Neural cell (in vitro differentiated cells): Measurements from ENCODE around the gene TMEM52B. TPM values are rescaled to one million over a fixed set of nuclear protein-coding genes. Genes with fewer than 3 reads are reported as not detected.

Experiments used
- H2AFZ ChIP-seq: fragments of 200-600, 300-800 bp; sonication (generic), shearing (Covaris generic); 2 replicates; pipeline ENCODE4 v1.6.0; 2014; ENCODE audit warnings: low read depth, mild to moderate bottlenecking, antibody characterized with exemption, low read length, moderate library complexity
- H3F3A ChIP-seq: fragments of 200-600 bp; shearing (Covaris generic); 2 replicates; pipeline ENCODE4 v1.6.1; 2016; ENCODE audit warnings: mild to moderate bottlenecking, moderate library complexity, mixed read lengths, antibody characterized with exemption, low read length; ENCODE audit not compliant: insufficient read depth, poor library complexity, severe bottlenecking
- H3K27ac ChIP-seq: fragments of 200-600, 300-800 bp; sonication (generic), shearing (Covaris generic); 2 replicates; pipeline ENCODE4 v1.5.1; 2014; ENCODE audit warnings: mild to moderate bottlenecking, low read length, moderate library complexity
- H3K27me3 ChIP-seq: fragments of 300-800, 200-600 bp; sonication (generic), shearing (Covaris generic); 2 replicates; pipeline ENCODE4 v1.6.0; 2014; ENCODE audit warnings: mild to moderate bottlenecking, low read depth, low read length, moderate library complexity; ENCODE audit not compliant: insufficient read depth
- H3K36me3 ChIP-seq: fragments of 300-800, 200-600 bp; sonication (generic), shearing (Covaris generic); 2 replicates; pipeline ENCODE4 v1.5.1; 2014; ENCODE audit warnings: mild to moderate bottlenecking, antibody characterized with exemption, low read length, moderate library complexity; ENCODE audit not compliant: insufficient read depth
- H3K4me2 ChIP-seq: fragments of 300-800, 200-600 bp; sonication (generic), shearing (Covaris generic); 2 replicates; pipeline ENCODE4 v1.6.0; 2014; ENCODE audit warnings: mild to moderate bottlenecking, low read length
- H3K4me3 ChIP-seq: fragments of 300-800, 200-600 bp; sonication (generic), shearing (Covaris generic); 2 replicates; pipeline ENCODE4 v1.5.1; 2014; ENCODE audit warnings: mild to moderate bottlenecking, low read length, moderate library complexity
- H3K79me2 ChIP-seq: fragments of 200-600 bp; shearing (Covaris generic); replicated peaks from 2 replicates; pipeline ENCODE4 v1.6.0; 2014; ENCODE audit warnings: mild to moderate bottlenecking, low read length, moderate library complexity; ENCODE audit not compliant: insufficient read depth
- H3K9ac ChIP-seq: fragments of 300-800, 200-600 bp; sonication (generic), shearing (Covaris generic); 2 replicates; pipeline ENCODE4 v1.6.1; 2016; ENCODE audit warnings: mild to moderate bottlenecking, low read length, mixed read lengths
- H3K9me2 ChIP-seq: fragments of 200-600 bp; shearing (Covaris generic); 2 replicates; pipeline ENCODE4 v1.6.1; 2016; ENCODE audit warnings: mild to moderate bottlenecking, low read length, mixed read lengths; ENCODE audit not compliant: insufficient read depth
- H3K9me3 ChIP-seq: fragments of 200-600, 300-800 bp; sonication (generic), shearing (Covaris generic); 2 replicates; pipeline ENCODE4 v1.6.1; 2016; ENCODE audit warnings: mild to moderate bottlenecking, mixed run types, low read length, moderate library complexity, mixed read lengths
- H4K20me1 ChIP-seq: fragments of 200-600 bp; shearing (Covaris generic); 2 replicates; pipeline ENCODE4 v1.6.1; 2016; ENCODE audit warnings: mild to moderate bottlenecking, mixed run types; ENCODE audit not compliant: insufficient read depth
- CTCF ChIP-seq: fragments of 450-650 bp; IDR thresholded peaks from 2 replicates; pipeline ENCODE4 v1.5.1; 2014; ENCODE audit warnings: antibody characterized with exemption, mild to moderate bottlenecking, moderate library complexity; ENCODE audit not compliant: poor library complexity, severe bottlenecking
- EP300 ChIP-seq: fragments of 450-650 bp; conservative IDR thresholded peaks from 2 replicates; pipeline ENCODE4 v1.6.1; 2014; ENCODE audit warnings: antibody characterized with exemption, mild to moderate bottlenecking, moderate library complexity; ENCODE audit not compliant: poor library complexity, severe bottlenecking
- EZH2 ChIP-seq: fragments of 200-600, 300-800 bp; shearing (Covaris generic), sonication (generic); IDR thresholded peaks from 2 replicates; pipeline ENCODE4 v1.6.1; 2014; ENCODE audit warnings: antibody characterized with exemption, low read length, borderline replicate concordance, mild to moderate bottlenecking; ENCODE audit not compliant: insufficient read depth, poor library complexity, severe bottlenecking
- MXI1 ChIP-seq: fragments of 450-650 bp; conservative IDR thresholded peaks from 2 replicates; pipeline ENCODE4 v1.6.1; 2014; ENCODE audit warnings: antibody characterized with exemption, mild to moderate bottlenecking; ENCODE audit not compliant: poor library complexity, severe bottlenecking
- POLR2AphosphoS5 ChIP-seq: IDR thresholded peaks from 2 replicates; pipeline ENCODE4 v1.6.1; 2012
- RAD21 ChIP-seq: fragments of 450-650 bp; conservative IDR thresholded peaks from 2 replicates; pipeline ENCODE4 v1.6.1; 2014; ENCODE audit warnings: antibody characterized with exemption, mild to moderate bottlenecking, moderate library complexity
- REST ChIP-seq: IDR thresholded peaks from 2 replicates; pipeline ENCODE4 v1.6.1; 2012; ENCODE audit warnings: borderline replicate concordance
- SMC3 ChIP-seq: fragments of 450-650 bp; conservative IDR thresholded peaks from 2 replicates; pipeline ENCODE4 v1.6.1; 2014; ENCODE audit warnings: antibody characterized with exemption, mild to moderate bottlenecking, moderate library complexity; ENCODE audit not compliant: poor library complexity
- TAF1 ChIP-seq: IDR thresholded peaks from 2 replicates; pipeline ENCODE4 v1.6.1; 2012; ENCODE audit warnings: low read depth
- polyA plus RNA-seq: library from polyadenylated mRNA; depleted of rRNA; stranded (reverse); fragments of >200 nt; gene quantifications from 2 replicates; pipeline ENCODE4 v1.2.3, GENCODE V29; 2014

TMEM52B gene
- polyA plus RNA-seq, 1 donor from 2014 or later = not detected

GRCh38 chr12:10140001-10140400, 38.8 kb upstream of the TMEM52B start:
- no peak overlapping the region for H3K27ac ChIP-seq
- H2AFZ ChIP-seq = no peak overlapping the region
- TF ChIP-seq RAD21 = peak; percentile 97
- TF ChIP-seq POLR2AphosphoS5 = no peak
- peak; percentile 99 for TF ChIP-seq SMC3
- TF ChIP-seq CTCF = peak; percentile 94
- H3F3A ChIP-seq = no peaks in the 10 kb centered on the region
- no peaks in the 10 kb centered on the region for H3K9me2 ChIP-seq
- no peaks in the 10 kb centered on the region for H3K79me2 ChIP-seq
- no peak overlapping the region for H3K4me2 ChIP-seq
- no peaks in the 10 kb centered on the region for H3K27me3 ChIP-seq
- no peak overlapping the region for H3K9ac ChIP-seq
- H3K36me3 ChIP-seq = no peaks in the 10 kb centered on the region
- no peak overlapping the region for H3K4me3 ChIP-seq
- no peaks in the 10 kb centered on the region for H4K20me1 ChIP-seq
- H3K9me3 ChIP-seq = no peaks in the 10 kb centered on the region

GRCh38 chr12:10142976-10143589, 35.7 kb upstream of the TMEM52B start:
- no peaks in the 10 kb centered on the region for H4K20me1 ChIP-seq
- H3K9me3 ChIP-seq = peaks cover 2% of the 10 kb centered on the region
- TF ChIP-seq TAF1 (no peak), CTCF (no peak), RAD21 (no peak), EZH2 (no peak), POLR2AphosphoS5 (no peak), REST (no peak), EP300 (no peak), SMC3 (no peak), MXI1 (no peak)
- no peaks in the 10 kb centered on the region for H3K36me3 ChIP-seq
- H3K4me3 ChIP-seq = no peak overlapping the region
- no peak overlapping the region for H2AFZ ChIP-seq
- H3K9me2 ChIP-seq = no peaks in the 10 kb centered on the region
- no peak overlapping the region for H3K4me2 ChIP-seq
- H3K9ac ChIP-seq = no peak overlapping the region
- H3K27me3 ChIP-seq = no peaks in the 10 kb centered on the region
- H3K79me2 ChIP-seq = no peaks in the 10 kb centered on the region
- no peaks in the 10 kb centered on the region for H3F3A ChIP-seq
- no peak overlapping the region for H3K27ac ChIP-seq
